ENCODE data around the gene MPP1.
A peak's percentile ranks its signal among the peaks of the same experiment; 100 is the strongest.

Gene MPP1

GRCh38 chrX:154812341-154813101 is 7.2 kb upstream of the MPP1 start:
- H3K4me3 ChIP-seq (ENCODE audit: low read length in 2 of 2), result no peak overlapping the region

GRCh38 chrX:154809939-154810665 is 4.8 kb upstream of the MPP1 start:
- H3K4me1 ChIP-seq (ENCODE audit: control insufficient read depth, insufficient read depth, low read length), result peaks cover 2% of the 10 kb centered on the region
- H3K9me3 ChIP-seq (ENCODE audit: control insufficient read depth in 2 of 2, low read length in 2 of 2), result no peaks in the 10 kb centered on the region
- H3K27ac ChIP-seq (ENCODE audit: low read length), result no peak overlapping the region
- H3K9ac ChIP-seq (ENCODE audit: low read length in 2 of 2), result no peak overlapping the region
- H3K27me3 ChIP-seq (ENCODE audit: control insufficient read depth in 1 of 2, insufficient read depth in 2 of 2, low read length in 2 of 2), result no peaks in the 10 kb centered on the region
- no peak overlapping the region for H3K4me3 ChIP-seq (ENCODE audit: low read length in 2 of 2)
- no peaks in the 10 kb centered on the region for H3K36me3 ChIP-seq (ENCODE audit: control insufficient read depth in 2 of 2, insufficient read depth in 2 of 2, low read length in 2 of 2)

More at GRCh38 chrX:154812341-154813101, 7.2 kb upstream of the MPP1 start:
- no peaks in the 10 kb centered on the region for H3K9me3 ChIP-seq (ENCODE audit: control insufficient read depth in 2 of 2, low read length in 2 of 2)
- H3K36me3 ChIP-seq (ENCODE audit: control insufficient read depth in 2 of 2, insufficient read depth in 2 of 2, low read length in 2 of 2), result no peaks in the 10 kb centered on the region
- H3K9ac ChIP-seq (ENCODE audit: low read length in 2 of 2), result no peak overlapping the region
- no peaks in the 10 kb centered on the region for H3K4me1 ChIP-seq (ENCODE audit: control insufficient read depth, insufficient read depth, low read length)
- no peak overlapping the region for H3K27ac ChIP-seq (ENCODE audit: low read length)
- H3K27me3 ChIP-seq (ENCODE audit: control insufficient read depth in 1 of 2, insufficient read depth in 2 of 2, low read length in 2 of 2), result no peaks in the 10 kb centered on the region

- Histone ChIP-seq H3K36me3 (ENCODE audit: control insufficient read depth in 2 of 2, insufficient read depth in 2 of 2, low read length in 2 of 2) (no peaks in the 10 kb centered on the region), H3K27me3 (ENCODE audit: control insufficient read depth in 1 of 2, insufficient read depth in 2 of 2, low read length in 2 of 2) (no peaks in the 10 kb centered on the region), H3K9ac (ENCODE audit: low read length in 2 of 2) (no peak overlapping the region), H3K9me3 (ENCODE audit: control insufficient read depth in 2 of 2, low read length in 2 of 2) (no peaks in the 10 kb centered on the region), H3K27ac (ENCODE audit: low read length) (no peak overlapping the region), H3K4me3 (ENCODE audit: low read length in 2 of 2) (no peak overlapping the region), H3K4me1 (ENCODE audit: control insufficient read depth, insufficient read depth, low read length) (peaks cover 8% of the 10 kb centered on the region)
These were observed 1.7 kb upstream of the MPP1 start for GRCh38 chrX:154806837-154807501.

GRCh38 chrX:154805696-154806091 is 409 bp upstream of the MPP1 start:
- Histone ChIP-seq H3K4me1 (ENCODE audit: control insufficient read depth, insufficient read depth, low read length) (peaks cover 10% of the 10 kb centered on the region), H3K27ac (ENCODE audit: low read length) (peak overlapping the region; percentile 62), H3K27me3 (ENCODE audit: control insufficient read depth in 1 of 2, insufficient read depth in 2 of 2, low read length in 2 of 2) (no peaks in the 10 kb centered on the region), H3K9me3 (ENCODE audit: control insufficient read depth in 2 of 2, low read length in 2 of 2) (no peaks in the 10 kb centered on the region), H3K4me3 (ENCODE audit: low read length in 2 of 2) (peak overlapping the region; percentile 62 to 77), H3K36me3 (ENCODE audit: control insufficient read depth in 2 of 2, insufficient read depth in 2 of 2, low read length in 2 of 2) (no peaks in the 10 kb centered on the region), H3K9ac (ENCODE audit: low read length in 2 of 2) (peak overlapping the region; percentile 36 to 59)

GRCh38 chrX:154804261-154804956 is 876 bp downstream of the MPP1 start:
- H3K4me3 ChIP-seq (ENCODE audit: low read length in 2 of 2), result peak overlapping the region; percentile 62 to 77
- H3K9ac ChIP-seq (ENCODE audit: low read length in 2 of 2), result peak overlapping the region; percentile 62 to 64
- peaks cover 18% of the 10 kb centered on the region for H3K4me1 ChIP-seq (ENCODE audit: control insufficient read depth, insufficient read depth, low read length)
- H3K36me3 ChIP-seq (ENCODE audit: control insufficient read depth in 2 of 2, insufficient read depth in 2 of 2, low read length in 2 of 2), result no peaks in the 10 kb centered on the region
- H3K27me3 ChIP-seq (ENCODE audit: control insufficient read depth in 1 of 2, insufficient read depth in 2 of 2, low read length in 2 of 2), result no peaks in the 10 kb centered on the region
- H3K9me3 ChIP-seq (ENCODE audit: control insufficient read depth in 2 of 2, low read length in 2 of 2), result no peaks in the 10 kb centered on the region
- H3K27ac ChIP-seq (ENCODE audit: low read length), result peak overlapping the region; percentile 58

- Histone ChIP-seq H3K9me3 (ENCODE audit: control insufficient read depth in 2 of 2, low read length in 2 of 2) (no peaks in the 10 kb centered on the region), H3K4me1 (ENCODE audit: control insufficient read depth, insufficient read depth, low read length) (peaks cover 19% of the 10 kb centered on the region), H3K9ac (ENCODE audit: low read length in 2 of 2) (no peak overlapping the region), H3K27me3 (ENCODE audit: control insufficient read depth in 1 of 2, insufficient read depth in 2 of 2, low read length in 2 of 2) (no peaks in the 10 kb centered on the region), H3K27ac (ENCODE audit: low read length) (no peak overlapping the region), H3K4me3 (ENCODE audit: low read length in 2 of 2) (no peak overlapping the region), H3K36me3 (ENCODE audit: control insufficient read depth in 2 of 2, insufficient read depth in 2 of 2, low read length in 2 of 2) (no peaks in the 10 kb centered on the region)
These were observed 2.3 kb downstream of the MPP1 start for GRCh38 chrX:154802947-154803346.

GRCh38 chrX:154800478-154801210 is 4.6 kb downstream of the MPP1 start:
- Histone ChIP-seq H3K4me1 (ENCODE audit: control insufficient read depth, insufficient read depth, low read length) (peaks cover 16% of the 10 kb centered on the region), H3K27ac (ENCODE audit: low read length) (no peak overlapping the region), H3K36me3 (ENCODE audit: control insufficient read depth in 2 of 2, insufficient read depth in 2 of 2, low read length in 2 of 2) (no peaks in the 10 kb centered on the region), H3K4me3 (ENCODE audit: low read length in 2 of 2) (no peak overlapping the region), H3K9ac (ENCODE audit: low read length in 2 of 2) (no peak overlapping the region), H3K9me3 (ENCODE audit: control insufficient read depth in 2 of 2, low read length in 2 of 2) (no peaks in the 10 kb centered on the region), H3K27me3 (ENCODE audit: control insufficient read depth in 1 of 2, insufficient read depth in 2 of 2, low read length in 2 of 2) (no peaks in the 10 kb centered on the region)

- Histone ChIP-seq H3K27me3 (ENCODE audit: control insufficient read depth in 1 of 2, insufficient read depth in 2 of 2, low read length in 2 of 2) (no peaks in the 10 kb centered on the region), H3K4me1 (ENCODE audit: control insufficient read depth, insufficient read depth, low read length) (peaks cover 16% of the 10 kb centered on the region), H3K9ac (ENCODE audit: low read length in 2 of 2) (peak overlapping the region in 1 of 2 donors; percentile 28), H3K9me3 (ENCODE audit: control insufficient read depth in 2 of 2, low read length in 2 of 2) (no peaks in the 10 kb centered on the region), H3K27ac (ENCODE audit: low read length) (peak overlapping the region; percentile 55), H3K36me3 (ENCODE audit: control insufficient read depth in 2 of 2, insufficient read depth in 2 of 2, low read length in 2 of 2) (no peaks in the 10 kb centered on the region), H3K4me3 (ENCODE audit: low read length in 2 of 2) (peak overlapping the region in 1 of 2 donors; percentile 35)
These were observed 5.5 kb downstream of the MPP1 start for GRCh38 chrX:154799556-154800348.

- peaks cover 0 to under 1% of the 10 kb centered on the region in 2 donors for H3K36me3 ChIP-seq (ENCODE audit: control insufficient read depth in 2 of 2, insufficient read depth in 2 of 2, low read length in 2 of 2)
These were observed 8.3 kb downstream of the MPP1 start for GRCh38 chrX:154797006-154797405.

More at GRCh38 chrX:154797006-154797405, 8.3 kb downstream of the MPP1 start:
- H3K27ac ChIP-seq (ENCODE audit: low read length), result no peak overlapping the region
- no peak overlapping the region for H3K4me3 ChIP-seq (ENCODE audit: low read length in 2 of 2)
- H3K27me3 ChIP-seq (ENCODE audit: control insufficient read depth in 1 of 2, insufficient read depth in 2 of 2, low read length in 2 of 2), result no peaks in the 10 kb centered on the region
- no peak overlapping the region for H3K9ac ChIP-seq (ENCODE audit: low read length in 2 of 2)
- no peaks in the 10 kb centered on the region for H3K9me3 ChIP-seq (ENCODE audit: control insufficient read depth in 2 of 2, low read length in 2 of 2)
- H3K4me1 ChIP-seq (ENCODE audit: control insufficient read depth, insufficient read depth, low read length), result peaks cover 11% of the 10 kb centered on the region

All from stomach smooth muscle (tissue), 2 donors.